HG02763 (cell line): ENCODE data around the gene ADAMTS15.

Source experiments
- ATAC-seq: cut with Tn5 transposase; IDR thresholded peaks from one replicate; pipeline ENCODE4 v1.9.1; 2021; ENCODE audit warnings: mild to moderate bottlenecking, moderate library complexity; ENCODE audit not compliant: unreplicated experiment

Gene ADAMTS15

DNA sequence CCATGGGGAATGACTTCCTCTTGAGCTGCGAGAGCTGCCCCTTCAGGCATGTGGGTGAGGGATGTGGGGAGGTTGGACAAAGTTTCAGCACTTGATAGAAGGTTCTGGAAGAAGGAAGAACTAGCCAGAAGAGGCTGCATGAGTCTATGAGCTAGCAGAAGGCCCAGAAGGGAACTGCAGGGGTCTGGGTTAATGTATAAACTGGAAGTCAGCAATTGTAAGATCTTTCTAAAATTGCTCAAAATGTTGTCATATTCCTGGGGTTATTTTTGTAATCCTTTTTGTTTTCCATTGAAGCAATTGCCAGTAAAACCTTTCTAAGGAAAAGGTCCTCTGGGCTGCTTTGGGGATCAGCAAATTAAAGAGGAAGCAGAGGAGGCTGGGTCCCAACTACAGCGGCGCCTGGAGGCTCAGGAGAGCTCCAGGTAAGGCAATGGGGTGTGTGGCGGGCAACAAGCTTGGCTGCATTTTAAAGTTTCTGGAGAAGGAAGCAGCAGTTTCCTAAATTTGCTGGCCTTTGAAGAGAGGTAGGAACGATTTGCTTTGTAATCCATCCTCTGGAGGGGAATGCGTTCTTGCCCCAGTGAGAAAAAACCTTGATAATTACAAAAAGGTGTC lies 29.2 kb downstream of the ADAMTS15 start:
- no peak for ATAC-seq

DNA sequence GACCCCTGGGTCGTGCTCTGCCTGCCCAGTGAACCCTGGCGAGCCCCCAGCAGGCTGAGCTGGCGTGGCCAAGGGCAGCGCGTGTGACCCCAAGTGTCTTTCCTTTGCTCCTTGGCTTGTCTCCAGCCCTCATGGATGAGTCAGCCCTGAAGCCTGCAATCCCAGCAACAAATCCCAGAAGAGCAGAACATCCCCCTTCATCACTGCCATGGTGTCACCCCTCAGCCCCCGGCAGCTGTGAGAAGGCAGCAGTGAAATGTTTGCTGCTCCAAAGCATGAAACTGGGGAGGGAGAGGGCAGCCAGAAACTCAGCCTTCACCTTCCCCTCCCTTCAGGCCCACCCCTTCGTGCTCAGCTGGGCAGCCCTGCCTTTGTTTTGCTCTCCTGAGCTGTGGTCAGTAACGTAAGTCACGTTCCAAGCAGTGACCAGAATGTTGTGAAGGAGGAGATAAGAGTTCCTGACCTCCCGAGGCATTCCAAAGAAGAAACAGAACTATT lies 29.8 kb downstream of the ADAMTS15 start:
- ATAC-seq: no peak

GRCh38 chr11:130478881-130479280 lies 30.4 kb downstream of the ADAMTS15 start:
- no peak for ATAC-seq

- no peak for ATAC-seq
Measured at GRCh38 chr11:130480186-130480585, 31.7 kb downstream of the ADAMTS15 start.

DNA sequence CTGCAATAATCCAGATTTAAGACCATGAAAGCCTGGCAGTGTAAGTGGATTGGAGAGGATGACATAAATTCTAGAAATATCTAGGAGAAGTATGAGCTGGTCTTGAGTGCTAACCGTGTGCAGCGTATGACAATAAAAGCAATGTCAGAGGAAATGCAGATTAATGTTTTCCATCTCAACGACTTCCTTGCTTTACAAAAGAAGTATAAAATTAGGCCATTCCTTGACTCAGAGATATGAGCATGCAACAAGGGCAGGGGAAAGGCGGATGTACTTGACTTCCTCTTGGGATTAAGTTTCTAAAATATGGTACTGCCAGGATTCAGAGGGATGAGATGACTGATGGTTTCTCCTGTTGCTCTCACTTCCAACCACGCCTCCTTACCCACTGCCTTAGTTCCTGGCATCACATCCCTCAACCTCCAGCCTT lies 32.3 kb downstream of the ADAMTS15 start:
- ATAC-seq: no peak

DNA sequence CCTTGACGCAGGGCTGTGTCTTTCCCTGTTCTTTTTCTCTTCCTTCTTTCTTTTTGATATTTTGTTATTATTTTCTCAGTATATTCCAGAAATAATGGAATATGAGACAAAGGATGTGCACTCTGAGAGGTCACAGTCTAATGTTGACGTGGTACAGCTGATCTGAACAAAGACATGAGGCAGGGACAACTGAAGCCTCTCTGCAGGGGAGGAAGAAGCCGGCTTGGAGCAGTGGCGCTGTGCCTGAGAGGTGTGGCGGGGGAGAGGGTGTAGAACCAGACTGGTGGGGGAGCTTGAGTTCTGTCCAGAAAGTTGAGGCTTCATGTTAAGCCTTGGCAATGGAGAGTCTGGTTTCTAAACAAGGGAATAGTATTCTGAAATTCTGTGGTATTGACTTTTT lies 34.7 kb downstream of the ADAMTS15 start:
- no peak for ATAC-seq

DNA sequence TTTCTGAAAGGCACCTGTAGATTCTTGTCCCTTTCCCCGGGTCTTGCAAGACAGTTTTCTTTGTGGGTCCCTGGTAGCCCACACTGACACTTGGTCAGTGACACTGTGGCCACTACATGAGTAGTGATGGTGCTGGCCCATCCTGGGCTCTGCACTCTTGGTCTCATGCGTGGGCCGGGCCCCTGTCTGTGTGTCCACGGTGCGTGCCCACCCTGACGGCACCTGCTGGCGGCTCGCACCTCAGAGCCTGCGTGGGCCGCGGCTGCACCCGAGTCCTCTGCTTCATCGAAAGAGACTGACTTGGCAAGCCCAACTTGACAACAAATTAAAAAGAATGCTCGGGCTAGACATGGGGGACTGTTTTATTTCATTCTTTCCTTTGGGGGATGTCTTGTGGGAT lies 37.5 kb downstream of the ADAMTS15 start:
- ATAC-seq: no peak

DNA sequence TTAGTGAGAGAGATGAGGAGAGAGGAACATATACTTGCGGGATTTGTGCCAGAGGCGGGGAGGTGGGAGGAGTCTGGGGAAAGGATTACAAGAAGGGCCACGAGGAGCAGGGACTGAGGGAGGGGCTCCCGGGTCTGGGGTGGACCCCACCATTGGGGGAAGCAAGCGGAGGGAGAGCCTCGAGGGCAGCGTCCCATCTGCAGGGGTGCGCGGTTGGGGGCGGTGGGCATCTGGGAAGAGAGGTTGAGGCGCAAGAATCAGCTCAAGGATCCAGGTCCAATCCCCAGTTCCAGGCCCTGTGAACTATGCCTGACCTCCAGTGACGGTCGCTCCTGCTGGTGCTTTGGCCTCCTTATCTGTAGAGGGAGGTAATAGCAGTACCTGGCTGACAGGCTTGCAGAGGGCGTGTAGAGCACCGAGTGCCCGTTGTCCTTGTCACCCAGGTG lies 38.0 kb downstream of the ADAMTS15 start:
- ATAC-seq: no peak

DNA sequence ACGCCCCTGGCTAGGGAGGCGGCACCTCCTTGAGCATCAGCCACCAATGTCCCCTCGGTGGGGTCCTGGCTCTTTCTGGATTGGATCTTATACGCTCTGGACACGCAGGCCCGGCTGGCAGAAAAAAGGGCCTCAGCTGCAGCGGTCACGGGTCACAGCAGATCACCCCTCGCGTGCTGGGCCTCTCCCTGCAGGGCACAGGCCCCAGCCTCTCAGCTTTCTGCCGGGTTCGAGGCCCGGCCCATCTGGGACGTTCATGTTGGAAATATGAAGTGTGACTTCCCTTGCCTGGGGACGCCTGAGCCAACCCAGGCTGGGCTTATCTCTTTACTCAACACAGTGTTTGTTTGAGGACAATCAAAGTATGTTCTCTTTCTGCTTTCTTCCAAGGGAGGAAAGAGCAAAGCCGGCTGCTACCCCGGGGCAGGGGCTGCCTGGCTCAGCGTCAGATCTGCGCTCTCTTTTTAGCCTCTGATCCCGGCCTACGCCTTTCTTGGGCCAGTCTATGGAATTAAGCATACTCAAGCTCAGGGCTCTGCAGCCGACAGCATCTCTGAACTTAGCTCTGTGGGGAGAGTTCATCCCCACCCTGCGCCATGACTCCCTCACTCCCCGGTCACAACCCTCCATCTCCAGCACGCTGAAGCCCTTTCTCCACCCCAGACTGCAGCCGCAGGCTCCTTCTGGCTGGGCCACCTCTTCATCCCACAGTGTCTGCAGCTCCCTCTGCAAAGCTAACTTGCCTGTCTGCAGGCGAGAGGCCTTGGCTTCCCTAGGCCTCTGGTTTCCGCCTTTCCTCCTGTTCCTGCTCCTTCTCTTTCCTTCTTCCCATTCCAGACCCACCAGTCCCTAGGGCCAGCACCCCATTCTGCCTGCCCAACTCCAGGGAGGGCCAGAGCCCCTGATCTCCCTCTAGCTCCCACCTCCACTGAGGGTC lies 38.8 kb downstream of the ADAMTS15 start:
- ATAC-seq: no peak

DNA sequence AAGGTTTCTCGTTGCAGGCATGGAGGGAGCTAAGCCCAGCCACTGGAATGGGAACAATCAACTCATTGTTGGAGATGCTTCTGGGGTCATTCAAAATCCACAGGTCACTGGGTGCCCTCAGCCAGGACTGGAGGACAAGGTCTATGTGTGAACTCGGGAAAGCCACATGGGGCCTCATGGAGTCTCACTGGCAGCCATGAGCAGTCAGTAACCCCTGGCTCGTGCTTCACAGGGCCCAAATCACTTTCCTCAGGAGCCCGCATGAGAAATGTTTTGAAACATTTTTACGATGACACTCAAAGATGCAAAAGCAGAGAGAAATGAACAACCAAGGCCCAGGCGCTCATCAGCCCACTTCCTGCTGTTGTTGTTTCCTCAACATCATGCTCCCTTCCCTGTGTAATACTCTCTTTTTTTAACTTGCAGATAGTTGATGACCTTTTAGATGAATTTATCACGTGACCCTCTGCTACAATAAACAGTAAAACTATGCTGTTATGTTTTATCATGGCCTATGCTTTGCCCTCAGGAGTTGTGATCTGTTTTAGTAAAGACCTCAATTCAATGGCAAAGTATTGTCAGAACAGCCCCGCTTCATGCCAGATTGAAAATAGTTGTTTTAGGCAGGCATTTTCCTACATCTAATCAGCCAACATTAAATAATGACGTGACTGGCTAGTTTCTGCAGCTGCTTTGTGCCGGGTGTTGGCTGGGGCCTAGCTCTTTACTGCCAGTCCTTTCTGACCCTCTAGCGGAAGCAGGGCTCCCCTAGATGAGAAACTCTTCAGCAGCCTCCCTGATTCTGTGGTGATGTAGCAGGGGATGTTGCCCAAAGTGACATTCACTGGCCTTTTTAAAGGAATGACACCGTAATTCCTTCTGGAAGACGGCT lies 39.7 kb downstream of the ADAMTS15 start:
- ATAC-seq: no peak

DNA sequence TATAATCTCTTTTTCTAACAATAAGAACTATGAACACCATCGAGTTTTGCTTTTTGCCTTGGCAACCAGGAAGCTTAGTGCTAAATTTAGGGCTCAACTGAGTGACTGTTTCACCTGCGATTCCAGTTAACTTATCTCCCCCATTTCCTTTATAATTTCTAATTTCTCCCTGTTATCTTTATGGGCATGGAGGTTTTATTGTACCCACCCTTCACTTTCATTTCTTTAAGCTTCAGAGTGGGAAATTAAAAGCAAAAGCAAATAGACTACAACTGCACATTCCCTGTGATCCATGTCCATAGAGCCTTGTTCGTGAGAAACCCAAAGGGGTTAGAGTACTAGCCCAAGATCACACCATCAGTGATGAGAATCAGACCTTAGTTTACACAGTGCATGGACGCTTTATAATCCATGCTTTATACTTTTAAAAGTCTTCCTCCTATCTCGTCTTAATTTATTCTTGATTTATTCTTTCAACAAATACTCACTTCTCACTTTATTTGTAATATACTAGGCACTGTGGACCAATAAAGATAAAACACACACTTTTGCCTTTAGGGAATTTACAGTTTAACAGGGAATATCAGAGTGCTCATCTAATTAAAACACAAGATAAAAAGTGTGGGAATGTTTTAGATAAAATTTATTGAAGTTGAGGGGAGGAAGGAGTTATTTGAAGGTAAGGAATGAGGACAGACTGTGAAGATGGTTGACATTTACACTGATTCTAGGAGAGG lies 40.6 kb downstream of the ADAMTS15 start:
- ATAC-seq: no peak

DNA sequence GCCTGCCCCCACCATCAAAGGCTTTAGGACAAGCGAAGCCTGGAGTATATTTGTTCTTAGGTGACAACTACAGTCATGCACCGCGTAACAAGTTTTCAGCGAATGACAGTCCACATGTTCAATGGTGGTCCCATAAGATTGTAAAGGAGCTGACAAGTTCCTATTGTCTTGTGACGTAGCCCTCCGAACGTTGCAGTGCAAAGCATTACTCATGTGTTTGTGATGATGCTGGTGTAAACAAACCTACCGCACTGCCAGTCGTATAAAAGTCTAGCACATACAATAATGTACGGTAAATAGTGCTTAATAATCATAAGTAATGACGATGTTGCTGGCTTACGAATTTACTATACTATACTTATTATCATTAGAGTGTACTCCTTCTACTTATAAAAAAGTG lies 41.3 kb downstream of the ADAMTS15 start:
- no peak for ATAC-seq

DNA sequence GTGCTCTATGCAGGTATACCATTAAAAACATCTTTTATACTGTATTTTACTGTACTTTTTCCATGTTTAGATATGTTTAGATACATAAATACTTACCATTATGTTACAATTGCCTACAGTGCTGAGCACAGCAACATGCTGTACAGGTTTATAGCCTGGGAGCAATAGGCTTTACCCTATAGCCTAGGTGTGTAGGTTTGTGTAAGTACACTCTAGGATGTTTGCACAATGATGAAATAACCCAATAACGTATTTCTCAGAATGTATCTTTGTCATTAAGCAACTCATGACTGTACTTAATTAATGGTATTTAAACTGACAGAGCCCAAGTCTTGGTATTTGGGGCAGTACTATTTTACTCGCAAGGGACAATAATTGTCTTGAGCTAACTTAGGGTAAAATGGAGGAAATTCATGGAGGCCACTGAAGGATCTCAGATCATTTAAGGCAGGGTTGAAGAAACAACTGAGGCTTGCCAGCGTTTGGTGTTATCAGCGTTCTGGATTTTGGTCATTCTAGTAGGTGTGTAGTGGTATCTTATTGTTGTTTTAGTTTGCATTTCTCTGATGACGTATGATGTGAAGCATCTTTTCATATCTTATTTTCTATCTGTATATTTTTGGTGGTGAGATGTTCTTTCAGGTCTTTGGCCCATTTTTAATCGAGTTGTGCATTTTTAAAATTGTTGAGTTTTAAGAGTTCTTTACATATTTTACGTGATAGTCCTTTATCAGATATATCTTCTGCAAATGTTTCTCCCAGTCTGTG lies 42.4 kb downstream of the ADAMTS15 start:
- no peak for ATAC-seq

- ATAC-seq: no peak
Measured at GRCh38 chr11:130498181-130498580, 49.7 kb downstream of the ADAMTS15 start.

DNA sequence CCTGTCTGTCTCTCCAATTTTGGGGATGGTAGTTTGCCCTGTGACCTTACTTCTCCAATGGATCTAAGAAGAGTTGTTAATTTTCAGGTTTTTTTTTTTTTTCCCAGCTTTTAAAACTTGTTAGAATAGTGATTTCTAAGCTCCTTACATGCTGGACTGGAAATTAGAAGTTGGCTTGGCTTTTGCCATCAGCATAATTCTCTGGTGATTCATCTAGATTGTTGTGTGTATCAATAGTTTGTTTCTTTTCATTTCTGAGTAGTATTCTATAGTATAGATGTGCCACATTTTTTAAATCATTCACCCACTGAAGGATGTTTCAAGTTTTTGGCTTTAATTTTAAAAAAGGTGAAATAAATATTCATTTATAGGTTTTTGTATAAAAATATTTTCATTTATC lies 51.4 kb downstream of the ADAMTS15 start:
- ATAC-seq: no peak

DNA sequence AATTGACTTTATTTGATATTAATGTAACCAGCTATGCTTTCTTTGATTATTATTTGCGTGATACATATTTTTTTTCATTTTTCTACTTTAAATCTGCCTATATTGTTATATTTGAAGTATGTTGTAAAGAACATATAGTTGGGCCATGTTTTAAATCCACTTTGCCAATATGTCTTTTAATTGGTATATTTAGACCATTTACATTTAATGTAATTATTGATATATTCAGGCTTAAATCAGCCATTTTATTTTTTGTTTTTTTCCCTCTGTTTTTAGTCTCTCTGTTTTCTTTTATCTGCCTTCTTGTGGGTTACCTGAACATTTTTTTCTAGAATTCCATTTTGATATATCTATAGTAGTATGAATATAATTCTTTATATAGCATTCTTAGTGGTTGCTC lies 55.9 kb downstream of the ADAMTS15 start:
- no peak for ATAC-seq

DNA sequence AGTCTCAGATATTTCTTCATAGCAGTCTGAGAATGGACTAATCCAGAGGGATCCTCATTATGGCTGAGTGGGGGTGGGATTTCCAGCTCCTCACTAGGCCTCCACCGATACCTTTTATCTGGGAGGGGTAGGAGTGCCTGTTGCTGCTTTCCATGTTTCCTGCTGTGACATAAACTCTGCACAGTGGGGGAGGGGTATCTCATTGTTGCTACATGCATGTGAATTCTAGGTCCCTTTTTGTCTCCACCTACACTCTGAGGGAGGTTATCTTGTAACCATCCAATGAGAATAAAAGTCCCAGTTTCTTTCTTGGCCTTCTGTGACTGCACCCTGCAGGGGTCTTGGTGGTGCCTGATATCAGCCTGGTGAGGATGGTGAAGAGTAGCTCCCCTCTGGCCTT lies 60.5 kb downstream of the ADAMTS15 start:
- no peak for ATAC-seq

GRCh38 chr11:130509942-130510341 lies 61.5 kb downstream of the ADAMTS15 start:
- ATAC-seq: no peak

DNA sequence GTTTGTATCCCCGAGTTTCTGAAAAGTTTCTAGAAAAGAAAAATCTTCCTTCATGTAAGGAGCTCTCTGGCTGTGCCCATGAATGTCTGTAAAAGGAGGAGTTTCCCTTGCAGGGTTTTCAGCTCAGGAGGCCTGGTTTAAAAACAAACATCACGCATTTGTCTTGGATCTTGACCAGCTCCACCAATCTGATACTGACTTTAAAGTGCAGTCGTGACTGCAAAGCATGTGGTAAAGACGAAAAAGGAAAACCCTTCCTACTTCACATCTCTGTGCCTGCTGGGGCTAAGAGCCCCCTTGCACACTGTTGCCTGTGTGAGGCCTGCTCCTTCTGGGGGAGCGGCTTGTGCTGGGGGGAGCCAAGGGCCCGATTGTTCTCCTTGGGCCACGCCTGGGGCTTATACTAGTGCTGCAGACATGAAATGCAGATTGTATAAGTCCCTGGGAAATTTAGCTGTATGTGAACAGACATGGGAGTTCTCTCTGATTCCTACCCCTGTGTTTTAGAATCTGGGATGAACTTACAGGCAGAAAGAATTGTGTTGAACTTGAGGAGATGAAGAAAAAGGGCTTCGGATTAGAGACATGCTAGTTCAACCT lies 62.1 kb downstream of the ADAMTS15 start:
- no peak for ATAC-seq
